ENCODE results near the gene CDX2.
A peak's percentile ranks its signal among the peaks of the same experiment; 100 is the strongest.
"Not testable (repeated sequence)": the region's sequence is repeated elsewhere in the genome, so short reads cannot be mapped to it uniquely, and the experiment has no call there.

The CDX2 gene

DNA sequence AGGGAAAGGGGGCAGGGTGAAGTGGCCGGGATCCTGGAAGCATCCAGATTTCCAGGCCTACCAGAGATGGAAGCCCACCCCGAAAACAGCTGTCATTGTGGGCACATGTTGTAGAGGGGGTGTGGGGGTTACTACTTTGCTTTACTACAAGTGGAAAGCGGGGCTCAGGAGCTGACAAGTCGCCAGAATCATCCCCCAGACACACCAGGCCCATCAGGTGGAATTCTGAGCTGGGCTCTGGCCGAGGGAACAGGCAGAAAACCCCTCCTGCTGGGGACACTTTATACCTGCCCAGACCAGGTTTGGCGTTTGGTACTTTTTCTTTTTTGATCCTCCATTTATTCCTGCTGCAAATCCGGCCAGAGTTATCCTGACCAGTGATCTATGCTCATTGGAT, 3.8 kb downstream of the CDX2 start:
- DNase-seq (ENCODE audit: low read depth in 2 of 2), result no peak

DNA sequence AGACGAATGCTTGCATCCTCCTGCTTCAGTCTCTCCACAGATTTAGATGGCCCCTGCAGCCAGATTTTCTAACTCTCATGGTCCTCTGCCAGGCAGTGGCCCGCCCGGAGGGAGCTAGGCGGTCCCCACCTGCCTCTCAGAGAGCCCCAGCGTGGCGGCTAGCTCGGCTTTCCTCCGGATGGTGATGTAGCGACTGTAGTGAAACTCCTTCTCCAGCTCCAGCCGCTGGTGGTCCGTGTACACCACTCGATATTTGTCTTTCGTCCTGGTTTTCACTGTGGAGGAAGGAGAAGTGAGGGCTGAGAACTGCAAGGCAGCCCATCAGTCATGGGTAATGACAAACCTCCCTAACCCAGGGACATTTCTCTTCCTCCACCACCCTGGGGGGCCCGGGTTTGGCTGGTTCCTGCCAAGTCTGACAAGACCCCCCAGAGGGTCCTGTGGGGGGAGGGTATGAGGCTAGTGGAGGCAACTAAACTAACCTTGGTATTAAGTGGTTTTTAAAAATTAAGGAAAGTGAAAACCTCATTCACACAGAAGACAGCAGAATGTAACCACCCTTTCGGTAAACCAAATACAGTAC, 4.3 kb downstream of the CDX2 start:
- no peak for DNase-seq (ENCODE audit: low read depth in 2 of 2)

DNA sequence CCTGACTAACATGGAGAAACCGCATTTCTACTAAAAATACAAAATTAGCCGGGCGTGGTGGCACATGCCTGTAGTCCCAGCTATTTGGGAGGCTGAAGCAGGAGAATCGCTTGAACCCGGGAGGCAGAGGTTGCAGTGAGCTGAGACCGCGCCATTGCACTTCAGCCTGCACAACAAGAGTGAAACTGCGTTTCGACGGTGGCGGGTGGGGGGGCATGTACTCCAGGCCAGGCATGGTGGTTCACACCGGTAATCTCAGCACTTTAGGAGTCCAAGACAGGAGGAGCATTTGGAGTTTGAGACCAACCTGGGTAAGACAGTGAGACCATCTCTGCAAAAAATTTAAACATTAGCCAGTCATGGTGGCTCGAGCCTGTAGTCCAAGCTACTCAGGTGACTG, 4.9 kb downstream of the CDX2 start:
- not testable (repeated sequence) for DNase-seq (ENCODE audit: low read depth in 2 of 2)

DNA sequence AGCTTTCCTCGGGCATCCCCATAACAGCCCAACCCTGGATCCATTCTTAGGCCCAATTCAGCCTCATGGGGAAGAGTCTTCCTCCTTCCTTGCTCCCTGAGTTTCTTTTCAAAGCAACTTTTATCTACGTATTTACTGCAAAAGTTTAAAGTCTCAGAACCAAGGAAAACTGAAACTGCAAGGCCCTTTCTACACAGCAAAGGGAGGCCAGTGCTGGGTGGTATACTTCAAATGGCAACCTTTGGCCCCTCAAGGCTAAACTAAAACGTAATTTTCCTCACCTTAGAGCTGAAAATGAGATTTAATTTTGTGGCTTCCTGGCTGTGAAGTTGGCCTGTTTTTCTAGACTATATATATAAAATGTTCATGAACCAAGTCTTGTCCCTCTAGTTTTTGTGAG, 5.6 kb downstream of the CDX2 start:
- DNase-seq (ENCODE audit: low read depth in 2 of 2), result no peak

DNA sequence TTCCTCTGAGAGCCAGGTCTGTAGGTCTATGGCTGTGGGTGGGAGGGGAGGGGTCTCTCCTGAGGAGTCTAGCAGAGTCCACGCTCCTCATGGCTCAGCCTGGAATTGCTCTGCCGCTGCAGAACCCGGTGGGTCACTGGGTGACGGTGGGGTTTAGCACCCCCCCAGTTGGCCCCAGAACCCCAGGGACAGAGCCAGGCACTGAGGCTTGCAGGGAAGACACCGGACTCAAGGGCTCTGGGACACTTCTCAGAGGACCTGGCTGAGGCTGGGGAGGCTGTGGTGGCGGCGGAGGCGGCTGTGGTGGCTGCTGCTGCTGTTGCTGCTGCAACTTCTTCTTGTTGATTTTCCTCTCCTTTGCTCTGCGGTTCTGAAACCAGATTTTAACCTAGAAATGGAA, 6.1 kb downstream of the CDX2 start:
- DNase-seq (ENCODE audit: low read depth in 2 of 2), result no peak

DNA sequence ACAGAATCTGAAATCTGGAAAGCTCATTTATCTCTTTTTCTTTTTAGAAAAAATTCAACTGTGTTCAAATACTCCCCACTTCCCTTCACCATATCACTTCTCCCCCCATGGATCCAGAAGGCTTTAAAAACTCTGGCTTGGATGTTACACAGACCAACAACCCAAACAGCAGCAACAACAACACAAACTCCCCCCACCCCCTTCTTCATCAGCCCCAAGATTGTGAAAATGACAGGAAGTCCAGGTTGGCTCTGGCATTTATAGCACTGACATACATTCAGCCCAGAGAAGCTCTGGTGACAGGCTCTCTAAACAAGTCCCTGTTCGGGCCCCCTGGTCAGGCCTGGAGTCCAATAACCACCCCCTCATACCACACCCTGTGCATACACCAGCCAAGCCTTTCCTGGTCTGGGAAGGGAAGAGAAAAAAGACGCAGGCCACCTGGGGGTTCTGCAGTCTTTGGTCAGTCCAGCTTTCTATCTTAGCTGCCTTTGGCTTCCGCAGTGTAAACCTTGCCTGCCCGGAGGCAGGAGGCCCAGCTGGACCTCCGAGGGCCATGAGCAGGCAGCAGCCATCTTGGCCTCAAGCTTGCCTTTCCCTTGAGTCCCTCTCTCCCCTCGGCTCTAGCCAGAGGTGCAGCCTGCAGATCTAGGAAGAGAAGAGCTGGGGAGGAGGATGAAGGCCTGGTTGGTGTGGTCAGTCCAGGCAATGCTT, 6.8 kb downstream of the CDX2 start:
- DNase-seq (ENCODE audit: low read depth in 2 of 2), result no peak

DNA sequence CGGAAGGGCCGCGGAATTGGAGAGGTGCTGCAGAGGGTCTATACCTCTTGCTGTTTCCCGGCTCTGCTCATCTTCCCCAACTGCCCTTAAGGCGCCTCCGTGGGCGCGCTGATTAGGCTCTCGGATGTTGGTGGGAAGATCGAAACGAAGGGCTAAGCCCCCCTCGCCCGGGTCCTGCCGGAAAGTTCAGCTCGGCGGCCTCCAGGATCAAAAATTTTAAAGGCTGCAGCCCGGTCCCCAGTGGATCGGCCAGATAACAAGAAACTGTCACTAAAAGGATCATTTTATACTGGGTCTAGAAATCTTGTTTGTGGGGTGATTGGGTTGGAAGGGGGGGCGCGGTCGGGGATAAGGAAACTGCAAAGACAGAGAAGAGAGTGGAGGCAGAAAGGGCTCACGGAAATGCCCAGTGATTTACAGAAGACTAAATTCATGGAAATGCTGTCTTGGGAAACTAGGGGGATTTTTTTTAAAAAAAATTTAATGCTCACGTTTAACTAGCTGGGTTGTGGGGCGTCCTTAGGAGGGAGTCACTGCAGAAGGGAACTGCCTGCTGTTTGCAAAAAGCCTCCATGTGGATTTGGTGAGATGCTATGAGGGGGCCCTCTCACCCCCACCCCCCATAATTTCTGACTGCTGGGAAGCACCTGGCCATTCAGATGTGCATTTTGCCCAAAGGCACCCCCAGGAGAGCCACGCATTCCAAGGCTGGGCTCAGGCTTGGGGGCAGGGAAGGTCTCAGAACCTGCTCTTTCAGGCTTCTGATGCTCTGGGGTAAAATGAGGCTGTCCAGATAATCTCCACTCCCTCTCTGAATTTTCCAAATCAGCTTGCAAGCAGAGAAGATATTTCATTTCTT, 7.7 kb downstream of the CDX2 start:
- no peak for DNase-seq (ENCODE audit: low read depth in 2 of 2)

DNA sequence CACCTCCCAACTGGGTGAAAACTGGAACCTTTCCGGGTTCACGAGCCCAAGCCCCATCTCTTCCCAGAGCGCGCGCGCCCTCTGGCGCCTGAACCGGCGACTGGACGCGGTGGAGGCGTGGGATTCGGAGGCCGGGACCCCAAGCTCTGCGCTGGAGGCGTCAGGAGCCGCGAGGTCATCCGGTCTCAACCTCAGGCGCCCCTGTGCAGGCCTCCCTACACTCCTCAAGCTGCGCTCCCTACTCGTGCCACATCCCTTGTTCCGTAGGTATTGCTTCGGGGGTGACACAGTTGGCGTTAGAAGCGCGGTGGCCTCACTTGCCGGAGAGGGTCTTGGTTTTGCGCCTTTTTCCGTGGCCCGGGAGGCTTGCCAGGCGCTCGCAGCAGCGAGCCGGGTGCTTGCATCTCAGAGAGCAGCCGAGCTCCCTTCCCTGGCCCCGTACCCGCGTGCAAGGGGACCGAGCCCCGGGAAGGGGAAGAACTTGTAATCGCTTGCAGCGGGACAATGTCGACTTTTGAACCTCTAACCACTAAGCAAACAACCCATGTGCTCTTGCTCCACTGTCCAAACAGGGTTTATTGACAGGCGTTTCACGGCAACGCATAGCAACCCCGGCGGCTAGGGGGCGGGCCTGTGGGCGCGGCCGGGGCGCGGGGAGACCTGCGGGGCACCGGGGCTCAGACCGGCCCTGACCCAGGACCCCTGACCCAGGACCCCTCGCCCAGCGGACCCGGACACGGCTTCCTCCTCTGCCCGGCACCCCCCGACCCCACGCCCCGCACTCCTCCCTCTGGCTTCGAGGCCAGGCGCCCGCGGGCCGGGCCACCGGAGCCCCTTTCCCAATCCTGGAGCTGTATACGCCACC, 8.5 kb downstream of the CDX2 start:
- DNase-seq (ENCODE audit: low read depth in 2 of 2), result no peak

DNA sequence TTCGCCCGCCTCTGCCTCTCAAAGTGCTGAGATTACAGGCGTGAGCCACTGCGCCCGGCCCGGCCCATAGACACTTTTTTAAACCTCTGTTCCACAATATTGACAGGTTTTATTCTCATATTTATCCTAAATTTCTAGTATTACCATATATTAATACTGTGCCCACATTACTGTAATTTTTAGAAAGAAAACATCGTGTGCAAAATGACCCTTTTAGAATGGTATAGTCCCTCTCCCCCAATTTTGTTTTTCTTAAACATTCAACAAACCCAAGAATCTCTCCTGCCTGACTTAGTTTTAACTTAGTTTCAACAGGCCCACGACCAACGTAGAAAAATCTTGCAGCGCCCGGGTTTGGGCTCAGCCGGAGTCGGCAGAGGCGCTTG, 9.1 kb downstream of the CDX2 start:
- no peak for DNase-seq (ENCODE audit: low read depth in 2 of 2)

DNA sequence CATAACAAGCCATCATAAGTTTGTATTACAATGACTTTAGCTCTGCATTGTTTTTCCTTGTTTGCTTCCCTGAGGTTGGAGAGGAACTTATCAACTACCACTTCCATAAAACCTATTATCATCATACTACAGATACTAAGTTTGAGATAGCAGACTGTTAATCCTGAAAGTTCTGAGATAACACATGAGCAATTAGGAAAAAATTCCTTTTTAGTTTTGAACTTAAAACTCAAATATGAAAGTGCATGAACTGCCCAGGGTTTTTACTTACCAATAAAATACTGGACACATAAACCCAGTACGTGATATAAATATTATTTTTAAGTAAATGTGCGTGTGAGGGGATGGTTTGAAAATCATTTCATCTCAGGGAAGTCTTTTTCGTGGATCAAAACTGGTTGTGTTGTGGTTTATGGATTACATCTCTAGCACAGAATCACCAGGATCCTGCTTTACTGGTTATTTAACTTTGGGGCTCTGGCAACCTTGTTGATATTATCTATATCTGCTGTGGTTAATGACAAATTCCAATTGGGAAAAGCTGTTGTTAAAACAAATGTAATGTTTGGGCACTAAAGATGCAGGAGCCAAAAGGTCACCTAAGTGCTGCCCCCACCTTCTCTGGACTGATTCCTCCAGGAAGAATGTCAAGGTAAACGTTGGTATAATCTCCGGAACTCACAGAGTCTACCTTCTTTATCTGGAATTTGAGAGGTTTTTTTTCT, 12.4 kb downstream of the CDX2 start:
- DNase-seq (ENCODE audit: low read depth in 2 of 2), result no peak

DNA sequence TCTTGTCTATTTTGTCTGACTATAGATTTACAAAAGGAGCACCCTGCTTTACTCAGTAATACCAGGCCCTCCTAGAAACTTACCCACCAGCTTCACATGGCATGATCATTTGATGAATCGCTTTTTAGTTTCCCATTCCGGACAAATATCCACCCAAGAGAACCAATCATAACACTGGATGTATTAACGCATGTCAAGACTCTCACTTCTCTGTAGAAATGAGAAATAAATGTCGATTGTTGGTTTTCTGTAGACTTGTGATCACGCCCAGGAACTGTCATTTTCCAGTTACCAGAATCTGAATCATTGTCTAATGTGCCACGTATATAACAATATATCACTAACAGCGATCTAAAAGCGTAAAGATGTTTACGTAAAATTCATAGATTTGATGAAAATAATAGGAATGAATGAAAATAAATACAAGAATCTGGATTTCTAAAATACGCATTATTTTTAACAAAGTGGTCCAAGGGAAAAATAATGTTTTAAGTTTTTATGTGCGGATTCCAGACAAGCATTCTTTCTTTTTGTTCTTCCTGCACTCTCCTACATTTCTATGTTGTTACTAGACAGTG, 14.0 kb downstream of the CDX2 start:
- DNase-seq (ENCODE audit: low read depth in 2 of 2), result no peak

DNA sequence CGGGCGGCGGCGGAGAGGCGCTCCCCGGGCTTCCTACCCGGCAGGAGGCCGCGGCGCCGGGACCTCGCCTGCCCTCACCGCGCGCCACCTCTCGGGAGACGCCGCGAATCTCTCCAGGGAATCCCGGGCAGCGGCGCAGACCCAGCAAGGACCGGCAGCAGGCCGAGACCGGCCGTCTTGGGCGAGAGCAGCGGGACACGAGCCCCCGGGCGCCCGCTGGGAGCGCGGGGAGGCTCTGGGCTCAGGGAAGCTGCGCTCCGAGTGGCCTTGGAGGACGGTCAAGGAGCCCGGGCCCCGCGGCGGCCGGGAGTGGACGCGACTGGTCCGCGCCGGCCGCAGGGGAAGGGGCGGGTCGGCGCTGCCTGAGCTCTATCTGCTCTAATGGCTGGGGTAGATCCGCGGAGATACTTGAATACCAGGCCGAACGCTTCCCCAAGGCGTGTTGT, 14.7 kb downstream of the CDX2 start:
- no peak for DNase-seq (ENCODE audit: low read depth in 2 of 2)

DNA sequence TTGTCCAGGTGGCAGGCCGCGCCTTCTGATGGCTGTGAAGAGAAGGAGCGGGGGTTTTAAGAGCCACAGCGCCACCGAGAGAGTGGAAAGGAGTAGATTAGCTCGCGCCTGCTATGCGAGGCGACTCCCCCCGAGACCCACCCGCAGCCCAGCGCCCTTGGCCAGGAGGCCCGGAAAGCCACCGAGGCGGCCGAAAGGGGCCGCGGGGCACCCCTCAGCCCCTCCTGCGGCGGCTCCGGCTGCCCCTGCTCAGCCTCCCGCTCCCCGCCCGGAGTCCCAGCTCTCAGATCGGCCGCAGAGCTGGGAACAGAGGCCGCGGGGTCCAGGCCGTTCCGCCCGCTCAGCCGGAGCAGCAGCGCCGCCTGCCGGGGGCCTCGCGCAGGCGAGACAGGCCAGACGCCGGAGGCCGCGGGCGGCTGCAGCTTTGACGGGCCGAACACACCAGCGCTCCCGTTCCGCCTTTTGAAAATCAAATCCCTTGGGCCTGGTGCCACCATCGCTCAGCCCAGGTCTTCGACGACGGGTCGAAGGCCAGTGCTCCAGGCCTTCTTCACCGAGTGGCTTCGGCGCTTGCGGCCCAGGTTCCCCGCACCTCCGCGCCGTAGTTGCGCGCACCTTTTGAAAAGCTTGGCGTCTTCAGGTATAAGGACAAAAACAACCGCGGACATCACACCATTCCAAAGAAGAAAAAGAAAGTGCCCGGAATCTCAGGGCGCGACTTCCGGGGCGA, 15.3 kb downstream of the CDX2 start:
- peak in 1 of 2 donors; percentile 32 for DNase-seq (ENCODE audit: low read depth in 2 of 2)

DNA sequence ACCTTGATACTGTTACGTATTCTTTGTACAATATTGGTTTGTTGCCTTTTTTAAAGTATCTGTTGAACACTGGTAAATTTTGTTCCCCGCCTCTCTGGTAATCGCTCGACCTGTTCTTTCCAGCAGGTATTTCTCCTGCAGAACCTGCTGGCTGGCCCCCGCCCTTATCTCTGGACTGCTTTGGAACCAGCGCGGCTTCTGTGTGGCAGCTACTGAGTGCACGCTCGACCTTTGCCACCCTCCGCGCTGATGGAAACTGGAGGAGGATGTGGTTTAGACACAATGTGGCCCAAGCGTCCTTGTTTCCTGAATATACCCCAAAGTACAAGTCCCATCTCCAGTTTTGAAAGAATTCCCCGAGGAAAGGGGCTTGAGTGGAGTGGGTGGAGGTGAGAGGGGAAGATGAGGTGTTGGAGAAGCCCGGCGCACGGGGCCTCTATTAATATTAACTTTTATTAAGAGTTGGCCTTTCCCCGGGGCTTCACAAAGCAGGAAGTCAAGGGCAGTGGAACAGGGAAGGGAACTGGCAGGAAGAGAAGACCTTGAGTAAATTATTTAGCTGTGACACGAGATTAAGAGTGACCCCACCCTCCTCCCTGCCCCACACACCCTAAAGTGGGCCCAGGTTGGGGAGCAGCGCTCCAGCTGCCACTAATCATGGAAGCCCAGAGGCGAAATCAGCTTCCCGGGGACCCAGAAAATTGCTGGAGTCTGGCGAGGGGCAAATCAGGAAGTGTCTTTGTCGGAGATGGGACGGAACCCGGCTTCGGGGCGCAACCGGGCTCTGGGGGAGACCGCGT, 16.0 kb downstream of the CDX2 start:
- no peak for DNase-seq (ENCODE audit: low read depth in 2 of 2)

DNA sequence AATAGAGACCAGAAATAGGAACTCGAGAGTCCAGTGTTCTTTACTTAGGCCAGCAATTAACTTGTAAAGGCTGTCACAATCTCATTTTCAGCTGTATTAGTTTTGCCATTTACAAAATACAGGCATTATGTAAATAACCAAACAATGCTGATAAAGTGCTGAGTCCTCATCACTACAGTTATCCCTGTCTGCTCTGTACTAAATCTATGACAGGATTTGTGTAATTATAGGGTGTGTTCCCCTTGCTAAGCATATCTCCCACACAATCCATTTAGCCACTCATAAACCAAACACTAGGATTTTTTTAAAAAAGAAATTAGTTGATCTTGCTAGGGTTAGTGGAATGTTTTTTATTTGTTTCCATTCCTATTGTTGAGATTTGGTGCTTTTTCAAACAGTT, 26.1 kb downstream of the CDX2 start:
- DNase-seq (ENCODE audit: low read depth in 2 of 2), result no peak

DNA sequence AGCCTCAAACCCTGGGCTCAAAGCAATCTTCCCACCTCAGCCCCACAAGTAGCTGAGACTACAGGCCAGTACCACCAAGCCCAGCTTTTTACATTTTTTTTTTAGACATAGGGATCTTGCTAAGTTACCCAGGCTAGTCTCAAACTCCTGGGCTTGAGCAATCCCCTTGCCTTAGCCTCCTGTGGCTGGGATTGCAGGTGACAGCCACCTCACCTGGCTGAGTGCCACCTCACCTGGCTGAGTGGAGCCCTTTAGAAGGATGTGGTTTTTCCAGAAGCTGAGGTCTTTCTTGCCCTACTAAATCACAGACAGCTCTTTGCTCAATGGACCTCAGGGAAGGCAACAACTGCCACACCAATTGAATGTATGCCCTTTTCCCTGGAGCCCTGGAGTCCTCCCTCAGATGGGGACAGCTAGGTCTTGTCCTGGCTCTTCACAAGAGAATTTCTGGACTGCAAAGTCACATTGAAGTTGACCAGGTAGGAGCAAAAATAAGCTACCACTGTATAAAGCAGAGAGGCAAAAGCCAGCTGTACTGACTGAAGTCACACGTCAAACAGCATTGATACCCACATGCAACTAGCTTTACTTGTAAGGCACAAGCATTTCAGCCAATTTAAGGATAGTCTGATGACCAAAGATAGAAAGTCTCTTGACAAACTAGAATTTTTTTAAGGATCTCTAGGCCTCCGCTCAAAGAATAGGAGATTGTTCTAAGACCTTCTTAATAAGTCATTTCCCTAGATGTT, 35.4 kb downstream of the CDX2 start:
- DNase-seq (ENCODE audit: low read depth in 2 of 2), result no peak

DNA sequence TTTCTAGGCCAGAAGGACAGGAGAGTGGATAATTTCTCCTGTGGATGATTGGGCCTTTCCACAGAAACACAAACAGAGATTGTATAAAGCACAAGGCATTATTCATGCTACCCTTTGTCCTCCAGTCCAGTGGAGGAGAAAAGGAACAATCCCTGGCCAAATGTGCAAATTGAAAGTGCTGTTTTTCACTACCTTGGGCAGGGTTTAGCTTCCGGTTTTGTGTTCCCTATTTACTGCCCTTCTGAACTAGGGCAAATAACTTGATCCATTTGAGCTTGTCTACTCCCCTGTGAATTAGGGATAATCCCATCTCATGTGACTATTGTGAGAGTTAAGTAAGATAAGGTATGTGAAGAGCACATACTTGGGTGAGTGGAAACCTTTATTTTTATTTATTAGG, 36.0 kb downstream of the CDX2 start:
- DNase-seq (ENCODE audit: low read depth in 2 of 2), result no peak

DNA sequence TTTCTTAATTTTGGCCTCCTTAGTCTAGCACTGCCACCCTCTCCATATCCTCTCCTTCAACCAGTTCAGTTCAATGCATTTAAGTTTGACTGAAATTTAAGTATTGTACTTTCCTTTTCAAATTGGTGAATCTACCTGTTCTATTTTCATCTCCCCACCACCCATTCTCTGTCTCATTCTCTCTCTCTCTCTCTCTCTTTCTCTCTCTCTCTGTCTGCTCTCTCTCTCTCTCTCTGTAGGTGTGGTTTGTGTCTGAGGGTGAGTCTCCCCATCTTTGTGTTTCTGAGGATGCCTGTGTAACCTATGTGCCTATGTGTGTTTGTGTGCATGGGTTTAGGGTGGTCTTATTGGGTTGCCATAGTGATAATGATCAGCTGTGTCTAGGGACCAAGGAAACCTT, 39.2 kb downstream of the CDX2 start:
- DNase-seq (ENCODE audit: low read depth in 2 of 2), result no peak
